ENCODE results near the gene BMP2. TPM values are rescaled to one million over a fixed set of nuclear protein-coding genes. Genes with fewer than 3 reads are reported as not detected.

BMP2 gene
- total RNA-seq, 1 experiment from 2014 or later, result not detected

DNA sequence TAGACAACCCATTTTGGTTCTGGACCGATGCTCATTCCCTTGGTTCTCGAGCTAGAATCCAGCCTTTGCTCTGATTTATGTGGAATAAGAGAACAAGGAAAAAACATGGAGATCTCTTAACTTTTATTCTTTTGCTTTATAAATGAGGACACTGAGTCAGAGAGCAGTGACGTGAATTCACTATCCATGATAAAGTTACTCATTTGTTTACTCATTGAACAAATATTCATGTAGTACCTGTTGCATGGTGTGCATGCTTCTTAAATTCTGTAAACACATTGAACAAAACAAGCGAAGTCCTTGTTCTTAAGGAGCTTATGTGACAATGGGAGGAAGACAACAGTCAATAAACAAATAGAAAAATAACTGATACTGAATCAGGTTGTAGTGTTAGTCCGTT lies 56.9 kb downstream of the BMP2 start:
- H3K36me3 ChIP-seq (ENCODE audit: insufficient read depth, low read length, poor library complexity, severe bottlenecking), result no peaks in the 10 kb centered on the region
- no TSS peak for BruUV-seq (replicated peaks)
- TF ChIP-seq EZH2 (IDR thresholded peaks at IDR 0.05; ENCODE audit: borderline replicate concordance, low read depth, low read length, poor library complexity, severe bottlenecking), result no peak
- TF ChIP-seq, protein P1, sequence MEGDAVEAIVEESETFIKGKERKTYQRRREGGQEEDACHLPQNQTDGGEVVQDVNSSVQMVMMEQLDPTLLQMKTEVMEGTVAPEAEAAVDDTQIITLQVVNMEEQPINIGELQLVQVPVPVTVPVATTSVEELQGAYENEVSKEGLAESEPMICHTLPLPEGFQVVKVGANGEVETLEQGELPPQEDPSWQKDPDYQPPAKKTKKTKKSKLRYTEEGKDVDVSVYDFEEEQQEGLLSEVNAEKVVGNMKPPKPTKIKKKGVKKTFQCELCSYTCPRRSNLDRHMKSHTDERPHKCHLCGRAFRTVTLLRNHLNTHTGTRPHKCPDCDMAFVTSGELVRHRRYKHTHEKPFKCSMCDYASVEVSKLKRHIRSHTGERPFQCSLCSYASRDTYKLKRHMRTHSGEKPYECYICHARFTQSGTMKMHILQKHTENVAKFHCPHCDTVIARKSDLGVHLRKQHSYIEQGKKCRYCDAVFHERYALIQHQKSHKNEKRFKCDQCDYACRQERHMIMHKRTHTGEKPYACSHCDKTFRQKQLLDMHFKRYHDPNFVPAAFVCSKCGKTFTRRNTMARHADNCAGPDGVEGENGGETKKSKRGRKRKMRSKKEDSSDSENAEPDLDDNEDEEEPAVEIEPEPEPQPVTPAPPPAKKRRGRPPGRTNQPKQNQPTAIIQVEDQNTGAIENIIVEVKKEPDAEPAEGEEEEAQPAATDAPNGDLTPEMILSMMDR (conservative IDR thresholded peaks at IDR 0.05; ENCODE audit: low read depth, low read length), result no peak
- H3K27me3 ChIP-seq (replicated peaks; ENCODE audit: insufficient read depth, low read depth, low read length, poor library complexity), result no peaks in the 10 kb centered on the region
- H3K4me3 ChIP-seq (ENCODE audit: low read depth, low read length, poor library complexity, severe bottlenecking), result no peak overlapping the region
- no peak overlapping the region for H3K27ac ChIP-seq (ENCODE audit: low read depth, low read length, poor library complexity, severe bottlenecking)
- ChIA-PET POLR2A (ENCODE audit: low non-redundant PET) (no interaction called here), CTCF (no interaction called here)
- H3K4me1 ChIP-seq (ENCODE audit: insufficient read depth, low read length, poor library complexity, severe bottlenecking), result no peaks in the 10 kb centered on the region
- H3K9me3 ChIP-seq (ENCODE audit: low read depth, low read length, poor library complexity, severe bottlenecking), result no peaks in the 10 kb centered on the region
- intact Hi-C loops (cut with micrococcal nuclease; ENCODE audit: unreplicated experiment), result loop anchor here (10.0 kb wide), 1 partner anchor 1100 kb away; no protein-coding TSS in a partner anchor
- DNase-seq (ENCODE audit: low spot score), result no peak

DNA sequence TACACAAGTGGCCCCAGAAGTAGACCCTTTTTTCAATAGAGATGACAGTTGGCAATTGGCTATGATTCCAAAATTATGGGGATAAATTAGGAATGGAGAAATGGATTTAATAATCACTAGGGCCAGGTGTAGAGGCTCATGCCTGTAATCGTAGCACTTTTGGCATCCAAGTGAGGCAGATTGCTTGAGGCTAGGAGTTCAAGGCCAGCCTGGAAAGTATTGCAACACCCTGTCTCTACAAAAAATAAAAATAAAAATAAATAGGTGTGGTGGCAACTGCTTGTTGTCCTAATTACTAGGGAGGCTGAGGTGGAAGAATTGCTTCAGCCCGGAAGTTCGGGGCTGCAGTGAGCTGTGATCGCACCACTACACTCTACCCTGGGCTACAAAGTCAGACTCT lies 60.0 kb downstream of the BMP2 start:
- H3K27me3 ChIP-seq (replicated peaks; ENCODE audit: insufficient read depth, low read depth, low read length, poor library complexity), result no peaks in the 10 kb centered on the region
- H3K27ac ChIP-seq (ENCODE audit: low read depth, low read length, poor library complexity, severe bottlenecking), result no peak overlapping the region
- no peaks in the 10 kb centered on the region for H3K4me1 ChIP-seq (ENCODE audit: insufficient read depth, low read length, poor library complexity, severe bottlenecking)
- no TSS peak for BruUV-seq (replicated peaks)
- no peak overlapping the region for H3K4me3 ChIP-seq (ENCODE audit: low read depth, low read length, poor library complexity, severe bottlenecking)
- H3K9me3 ChIP-seq (ENCODE audit: low read depth, low read length, poor library complexity, severe bottlenecking), result no peaks in the 10 kb centered on the region
- TF ChIP-seq, protein P1 (conservative IDR thresholded peaks at IDR 0.05; ENCODE audit: low read depth, low read length), result no peak
- no peak for TF ChIP-seq EZH2 (IDR thresholded peaks at IDR 0.05; ENCODE audit: borderline replicate concordance, low read depth, low read length, poor library complexity, severe bottlenecking)
- no peak for DNase-seq (ENCODE audit: low spot score)
- CTCF ChIA-PET, result no interaction called here
- no peaks in the 10 kb centered on the region for H3K36me3 ChIP-seq (ENCODE audit: insufficient read depth, low read length, poor library complexity, severe bottlenecking)
- intact Hi-C loops (cut with micrococcal nuclease; ENCODE audit: unreplicated experiment), result loop anchor here (5.0 to 10.0 kb wide), 3 partner anchors 460 to 1895 kb away; no protein-coding TSS in a partner anchor
- POLR2A ChIA-PET (ENCODE audit: low non-redundant PET), result no interaction called here

DNA sequence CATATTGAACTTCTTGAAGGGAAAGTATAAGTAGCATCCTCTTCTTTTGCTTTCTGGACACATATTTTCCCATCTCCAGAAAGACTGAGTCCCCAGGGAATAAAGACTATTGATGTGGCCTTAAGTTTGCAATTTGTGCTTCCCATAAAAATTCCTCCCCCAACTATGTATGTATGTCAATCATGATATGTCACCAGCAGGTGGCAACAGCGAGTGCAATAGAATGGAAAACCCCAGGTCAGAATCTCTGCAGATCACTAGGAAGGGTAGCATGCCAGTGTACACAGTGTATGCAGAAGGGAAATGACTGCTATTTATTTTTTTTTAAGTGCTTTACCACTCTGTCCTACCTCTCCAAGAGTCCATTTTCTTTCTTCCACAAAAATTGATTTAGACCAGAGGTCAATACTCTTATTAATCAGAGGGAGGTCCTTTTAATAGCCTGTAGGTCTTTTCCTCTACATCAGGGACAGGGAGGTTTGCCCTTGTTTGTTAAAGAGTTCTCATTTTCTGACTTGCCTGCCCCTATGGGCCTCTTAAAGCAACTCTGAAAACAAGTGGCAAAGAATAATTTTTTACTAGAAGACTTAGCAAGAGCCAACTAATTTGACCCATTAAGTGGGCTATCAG lies 61.4 kb downstream of the BMP2 start:
- BruUV-seq (replicated peaks), result no TSS peak

More for the DNA sequence above, 61.4 kb downstream of the BMP2 start:
- Histone ChIP-seq H3K27ac (ENCODE audit: low read depth, low read length, poor library complexity, severe bottlenecking) (no peak overlapping the region), H3K4me3 (ENCODE audit: low read depth, low read length, poor library complexity, severe bottlenecking) (no peak overlapping the region), H3K4me1 (ENCODE audit: insufficient read depth, low read length, poor library complexity, severe bottlenecking) (no peaks in the 10 kb centered on the region), H3K27me3 (replicated peaks; ENCODE audit: insufficient read depth, low read depth, low read length, poor library complexity) (no peaks in the 10 kb centered on the region), H3K9me3 (ENCODE audit: low read depth, low read length, poor library complexity, severe bottlenecking) (no peaks in the 10 kb centered on the region), H3K36me3 (ENCODE audit: insufficient read depth, low read length, poor library complexity, severe bottlenecking) (no peaks in the 10 kb centered on the region)
- no peak for TF ChIP-seq EZH2 (IDR thresholded peaks at IDR 0.05; ENCODE audit: borderline replicate concordance, low read depth, low read length, poor library complexity, severe bottlenecking)
- TF ChIP-seq, protein P1 (conservative IDR thresholded peaks at IDR 0.05; ENCODE audit: low read depth, low read length), result peak; percentile 75
- intact Hi-C loops (cut with micrococcal nuclease; ENCODE audit: unreplicated experiment), result loop anchor here (2.0 to 10.0 kb wide), 4 partner anchors 458 to 1893 kb away; no protein-coding TSS in a partner anchor
- ChIA-PET POLR2A (ENCODE audit: low non-redundant PET) (no interaction called here), CTCF (no interaction called here)
- peak; percentile 67 for DNase-seq (ENCODE audit: low spot score)
